Skin epidermis (tissue), 12 donors: Measurements from ENCODE around the gene RASL12.
"Not testable (repeated sequence)": the region's sequence is repeated elsewhere in the genome, so short reads cannot be mapped to it uniquely, and the experiment has no call there.

ENCODE experiments used
- H3K27ac ChIP-seq, 21 experiments: fragments of 200-600 bp; sonication (generic) in 11 of 21; one replicate each; pipeline ENCODE4 v1.5.0; 2020; ENCODE audit warnings: mild to moderate bottlenecking in 3 of 21, inconsistent platforms in 2 of 21, moderate library complexity in 2 of 21
- H3K4me3 ChIP-seq, 7 experiments: fragments of 200-600 bp; sonication (generic) in 2 of 7; one replicate each; pipeline ENCODE4 v1.5.0; 2020; ENCODE audit warnings: inconsistent platforms in 2 of 7, mild to moderate bottlenecking in 2 of 7, moderate library complexity in 1 of 7

The RASL12 gene

GRCh38 chr15:65077291-65077980 is 9.6 kb upstream of the RASL12 start:
- no peak overlapping the region for H3K4me3 ChIP-seq
- no peak overlapping the region for H3K27ac ChIP-seq

DNA sequence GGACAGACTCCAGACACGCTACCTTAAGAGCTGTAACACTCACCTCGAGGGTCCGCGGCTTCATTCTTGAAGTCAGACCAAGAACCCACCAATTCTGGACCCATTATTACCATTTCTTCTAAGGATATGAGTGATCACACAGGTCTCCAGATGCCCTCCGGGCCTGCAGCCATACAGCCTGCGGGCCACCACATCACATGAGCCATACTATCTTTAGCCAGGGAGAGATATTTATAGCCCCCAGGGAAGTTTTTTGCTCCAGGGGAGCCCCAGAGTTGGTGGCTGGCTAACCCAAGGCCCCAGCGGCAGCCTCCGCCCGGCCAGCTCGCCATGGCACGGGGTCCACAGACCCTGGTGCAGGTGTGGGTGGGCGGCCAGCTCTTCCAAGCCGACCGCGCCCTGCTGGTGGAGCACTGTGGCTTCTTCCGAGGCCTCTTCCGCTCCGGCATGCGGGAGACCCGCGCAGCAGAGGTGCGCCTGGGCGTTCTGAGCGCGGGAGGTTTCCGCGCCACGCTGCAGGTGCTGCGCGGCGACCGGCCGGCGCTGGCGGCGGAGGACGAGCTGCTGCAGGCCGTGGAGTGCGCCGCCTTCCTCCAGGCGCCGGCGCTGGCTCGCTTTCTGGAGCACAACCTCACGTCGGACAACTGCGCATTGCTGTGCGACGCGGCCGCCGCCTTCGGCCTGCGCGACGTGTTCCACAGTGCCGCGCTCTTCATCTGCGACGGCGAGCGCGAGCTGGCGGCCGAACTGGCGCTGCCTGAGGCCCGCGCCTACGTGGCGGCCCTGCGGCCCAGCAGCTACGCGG is 8.9 kb upstream of the RASL12 start, which contains the start of gene KBTBD13:
Gene KBTBD13, plus strand, starts transcription at position 261 of the 805 bp plus-strand sequence. Its CDS starts 70 bp downstream, at position 331.
- H3K4me3 ChIP-seq: no peak within 1 kb of the TSS
- H3K27ac ChIP-seq: no peak within 1 kb of the TSS

DNA sequence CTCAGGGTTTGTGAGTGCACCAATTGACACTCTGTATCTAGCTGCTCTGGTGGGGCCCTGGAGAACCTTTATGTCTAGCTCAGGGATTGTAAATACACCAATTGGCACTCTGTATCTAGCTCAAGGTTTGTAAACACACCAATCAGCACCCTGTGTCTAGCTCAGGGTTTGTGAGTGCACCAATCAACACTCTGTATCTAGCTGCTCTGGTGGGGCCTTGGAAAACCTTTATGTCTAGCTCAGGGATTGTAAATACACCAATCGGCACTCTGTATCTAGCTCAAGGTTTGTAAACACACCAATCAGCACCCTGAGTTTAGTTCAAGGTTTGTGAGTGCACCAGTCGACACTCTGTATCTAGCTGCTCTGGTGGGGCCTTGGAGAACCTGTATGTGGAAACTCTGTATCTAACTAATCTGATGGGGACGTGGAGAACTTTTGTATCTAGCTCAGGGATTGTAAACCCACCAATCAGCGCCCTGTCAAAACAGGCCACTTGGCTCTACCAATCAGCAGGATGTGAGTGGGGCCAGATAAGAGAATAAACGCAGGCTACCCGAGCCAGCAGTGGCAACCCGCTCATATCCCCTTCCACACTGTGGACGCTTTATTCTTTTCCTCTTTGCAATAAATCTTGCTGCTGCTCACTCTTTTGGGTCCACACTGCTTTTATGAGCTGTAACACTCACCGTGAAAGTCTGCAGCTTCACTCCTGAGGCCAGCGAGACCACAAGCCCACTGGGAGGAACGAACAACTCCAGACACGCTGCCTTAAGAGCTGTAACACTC is 8.0 kb upstream of the RASL12 start:
- not testable (repeated sequence) for H3K4me3 ChIP-seq, H3K27ac ChIP-seq

DNA sequence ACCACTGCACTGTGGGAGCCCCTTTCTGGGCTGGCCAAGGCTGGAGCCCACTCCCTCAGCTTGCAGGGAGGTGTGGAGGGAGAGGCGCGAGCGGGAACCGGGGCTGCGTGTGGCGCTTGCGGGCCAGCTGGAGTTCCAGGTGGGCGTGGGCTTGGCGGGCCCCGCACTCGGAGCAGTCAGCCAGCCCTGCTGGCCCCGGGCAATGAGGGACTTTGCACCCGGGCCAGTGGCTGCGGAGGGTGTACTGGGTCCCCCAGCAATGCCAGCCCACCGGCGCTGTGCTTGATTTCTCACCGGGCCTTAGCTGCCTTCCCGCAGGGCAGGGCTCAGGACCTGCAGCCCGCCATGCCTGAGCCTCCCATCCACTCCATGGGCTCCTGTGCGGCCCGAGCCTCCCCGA is 7.2 kb upstream of the RASL12 start:
- not testable (repeated sequence) for H3K4me3 ChIP-seq, H3K27ac ChIP-seq

DNA sequence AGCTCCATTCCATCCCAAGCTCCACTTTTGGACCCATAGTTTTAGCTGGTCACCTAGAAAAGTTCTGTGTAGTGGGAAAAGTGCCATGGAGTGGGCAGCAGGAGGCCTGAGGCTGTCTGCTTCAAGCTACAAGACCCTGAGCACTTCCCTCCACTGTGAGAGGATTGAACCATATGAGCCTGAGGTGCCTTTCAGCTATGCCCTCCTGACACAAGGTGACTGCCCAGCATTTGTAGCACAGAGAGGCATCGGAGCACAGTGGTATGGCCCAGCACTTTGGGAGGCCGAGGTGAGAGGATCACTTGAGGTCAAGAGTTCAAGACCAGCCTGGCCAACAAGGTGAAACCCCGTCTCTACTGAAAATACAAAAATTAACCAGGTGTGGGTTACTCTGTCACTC is 4.8 kb upstream of the RASL12 start:
- no peak overlapping the region for H3K4me3 ChIP-seq
- H3K27ac ChIP-seq: peak overlapping the region in 1 of 21 experiments; percentile 21

DNA sequence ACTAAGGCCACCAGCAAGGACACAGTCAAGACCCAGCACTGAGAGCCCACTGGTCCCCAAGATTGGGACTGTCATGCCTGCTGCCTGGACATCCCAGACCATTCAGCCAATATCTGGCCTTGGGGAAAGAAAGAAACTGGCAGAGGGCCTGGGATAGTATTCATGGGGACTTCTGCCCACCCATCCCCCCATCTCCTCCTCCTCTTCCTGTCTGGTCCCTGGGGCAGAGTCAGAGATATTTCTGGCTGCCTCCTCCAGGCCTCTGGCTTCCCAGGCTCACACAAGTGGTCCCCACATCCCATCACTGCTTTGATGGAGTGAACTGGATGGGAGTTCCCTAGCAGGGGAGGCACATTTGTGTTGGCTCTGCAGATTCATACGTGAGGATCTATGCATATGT is 4.2 kb upstream of the RASL12 start:
- H3K27ac ChIP-seq: peak overlapping the region in 1 of 21 experiments; percentile 36
- no peak overlapping the region for H3K4me3 ChIP-seq

- peak overlapping the region in 11 of 21 experiments; percentile 10 to 51 (median 29) for H3K27ac ChIP-seq
- no peak overlapping the region for H3K4me3 ChIP-seq
Measured at GRCh38 chr15:65071381-65071811, 3.6 kb upstream of the RASL12 start.

DNA sequence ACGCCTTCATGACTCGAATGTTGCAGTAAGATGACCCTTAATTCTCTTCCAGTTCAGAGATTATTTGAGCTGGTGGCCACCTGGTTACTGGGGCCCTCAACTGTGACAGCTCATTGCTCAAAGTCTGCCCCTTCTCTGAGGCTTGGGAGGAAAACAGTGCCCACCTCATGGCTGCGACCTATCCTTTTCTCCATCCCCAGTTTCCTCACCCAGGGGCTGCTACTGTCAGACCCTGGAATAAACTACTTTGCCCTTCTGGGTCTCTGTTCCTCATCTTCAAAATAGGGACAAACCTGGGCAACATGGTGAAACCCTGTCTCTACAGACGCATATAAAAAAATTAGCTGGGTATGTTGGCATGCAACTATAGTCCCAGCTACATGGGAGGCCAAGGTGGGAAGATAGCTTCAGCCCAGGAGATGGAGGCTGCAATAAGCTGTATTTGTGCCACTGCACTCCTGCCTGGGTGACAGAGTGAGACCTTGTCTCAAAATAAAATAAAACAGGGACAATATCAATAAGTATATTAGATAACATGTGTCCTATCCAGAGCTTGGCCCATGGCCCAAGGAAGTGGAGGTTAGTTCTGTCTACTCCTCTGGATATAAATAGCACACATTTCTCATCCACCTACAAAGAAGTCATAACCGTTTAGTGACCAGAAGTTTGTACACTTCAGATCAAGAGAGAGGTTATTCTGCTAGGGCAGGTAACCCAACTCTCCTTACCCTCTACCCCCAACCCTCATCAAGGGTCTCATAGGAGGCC is 2.2 kb upstream of the RASL12 start:
- Histone ChIP-seq H3K4me3 (no peak overlapping the region), H3K27ac (peak overlapping the region in 4 of 21 experiments; percentile 8 to 20 (median 17))

- Histone ChIP-seq H3K27ac (peak overlapping the region in 10 of 21 experiments; percentile 21 to 86 (median 66)), H3K4me3 (no peak overlapping the region)
Measured at GRCh38 chr15:65069179-65069578, 1.4 kb upstream of the RASL12 start.

DNA sequence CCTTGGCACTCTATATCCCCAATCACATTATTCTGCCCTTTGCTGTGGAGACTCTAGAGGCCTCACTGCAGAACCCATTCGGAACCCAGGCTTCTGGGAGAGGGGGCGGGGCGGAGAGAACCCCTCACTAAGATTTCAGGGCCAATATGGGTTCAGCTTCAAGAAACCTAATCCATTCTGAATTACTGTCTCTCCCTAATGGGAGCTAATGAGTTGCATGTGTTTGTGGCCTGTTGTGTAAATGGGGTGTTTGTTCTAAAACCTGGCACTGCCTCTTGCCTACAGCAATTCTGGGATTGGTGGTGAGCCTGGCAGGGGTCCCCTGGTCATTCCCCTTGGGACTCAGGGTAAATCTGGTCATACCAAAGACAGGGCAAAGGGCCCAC is 605 bp upstream of the RASL12 start:
- Histone ChIP-seq H3K27ac (peak overlapping the region in 18 of 21 experiments; percentile 7 to 87 (median 76)), H3K4me3 (peak overlapping the region in 4 of 7 experiments; percentile 29 to 46 (median 34))

DNA sequence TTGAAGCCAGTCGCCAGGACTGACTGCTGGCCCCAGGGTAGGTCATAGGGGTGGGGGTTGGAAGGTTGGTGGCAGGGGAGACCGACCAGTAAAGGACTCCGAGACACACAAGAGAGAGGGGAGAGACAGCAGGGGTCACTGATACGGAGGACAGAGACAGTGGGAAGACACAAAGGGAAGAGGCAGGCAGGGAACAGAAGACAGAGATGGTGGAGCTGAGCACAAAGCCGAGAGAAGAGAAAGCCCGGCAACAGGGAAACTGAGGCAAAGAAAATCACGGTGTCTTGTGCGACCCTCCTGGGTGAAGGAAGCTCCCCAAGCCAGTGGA is 510 bp downstream of the RASL12 start:
- Histone ChIP-seq H3K4me3 (peak overlapping the region; percentile 7 to 46 (median 29)), H3K27ac (peak overlapping the region in 19 of 21 experiments; percentile 24 to 87 (median 75))

GRCh38 chr15:65066635-65067316 is 1.0 kb downstream of the RASL12 start:
- H3K27ac ChIP-seq: peak overlapping the region in 16 of 21 experiments; percentile 38 to 87 (median 76)
- H3K4me3 ChIP-seq: peak overlapping the region; percentile 3 to 46 (median 29)

GRCh38 chr15:65066001-65066634 is 1.7 kb downstream of the RASL12 start:
- Histone ChIP-seq H3K27ac (peak overlapping the region in 6 of 21 experiments; percentile 15 to 86 (median 76)), H3K4me3 (peak overlapping the region in 2 of 7 experiments; percentile 29 to 46)

DNA sequence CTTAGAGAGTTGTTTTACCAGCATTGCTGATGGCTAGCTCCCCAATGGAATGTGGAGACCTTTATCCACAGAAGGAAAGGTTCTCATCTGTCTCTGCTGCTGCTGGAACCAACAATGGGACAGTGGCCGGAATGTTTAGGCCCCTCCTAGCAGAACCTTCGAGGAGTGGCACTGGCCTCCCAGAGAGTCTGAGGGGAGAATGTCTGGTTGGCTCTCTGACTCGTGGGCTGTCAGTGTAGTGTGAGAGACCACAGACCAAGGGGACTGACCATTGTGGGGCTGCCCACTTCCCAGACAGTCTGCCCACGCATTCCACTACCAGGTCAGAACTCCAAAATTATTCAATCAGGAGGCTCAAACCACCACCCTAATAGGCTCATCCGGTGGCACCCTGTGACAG is 5.1 kb downstream of the RASL12 start:
- no peak overlapping the region for H3K4me3 ChIP-seq
- H3K27ac ChIP-seq: peak overlapping the region in 2 of 21 experiments; percentile 17 to 29

DNA sequence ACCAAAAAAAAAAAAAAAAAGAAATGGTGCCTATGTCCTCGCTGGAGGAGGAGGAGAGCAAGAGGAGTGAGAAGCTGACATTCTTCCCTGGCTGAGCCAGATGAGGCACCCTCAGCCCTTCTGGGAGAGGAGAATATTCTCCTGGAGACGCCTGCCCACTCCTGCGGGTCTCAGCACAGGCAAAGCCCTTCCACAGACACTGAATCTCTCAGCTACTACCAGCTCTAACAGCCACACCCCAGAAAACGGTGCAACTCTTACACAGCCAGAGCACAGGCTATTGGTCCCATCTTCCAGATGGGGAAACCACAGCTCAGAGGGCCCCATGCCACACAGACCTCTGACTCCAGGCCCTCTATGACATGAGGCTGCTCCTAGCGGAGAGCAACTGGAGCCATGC is 5.7 kb downstream of the RASL12 start:
- H3K27ac ChIP-seq: peak overlapping the region in 3 of 21 experiments; percentile 50 to 61 (median 52)
- H3K4me3 ChIP-seq: no peak overlapping the region

DNA sequence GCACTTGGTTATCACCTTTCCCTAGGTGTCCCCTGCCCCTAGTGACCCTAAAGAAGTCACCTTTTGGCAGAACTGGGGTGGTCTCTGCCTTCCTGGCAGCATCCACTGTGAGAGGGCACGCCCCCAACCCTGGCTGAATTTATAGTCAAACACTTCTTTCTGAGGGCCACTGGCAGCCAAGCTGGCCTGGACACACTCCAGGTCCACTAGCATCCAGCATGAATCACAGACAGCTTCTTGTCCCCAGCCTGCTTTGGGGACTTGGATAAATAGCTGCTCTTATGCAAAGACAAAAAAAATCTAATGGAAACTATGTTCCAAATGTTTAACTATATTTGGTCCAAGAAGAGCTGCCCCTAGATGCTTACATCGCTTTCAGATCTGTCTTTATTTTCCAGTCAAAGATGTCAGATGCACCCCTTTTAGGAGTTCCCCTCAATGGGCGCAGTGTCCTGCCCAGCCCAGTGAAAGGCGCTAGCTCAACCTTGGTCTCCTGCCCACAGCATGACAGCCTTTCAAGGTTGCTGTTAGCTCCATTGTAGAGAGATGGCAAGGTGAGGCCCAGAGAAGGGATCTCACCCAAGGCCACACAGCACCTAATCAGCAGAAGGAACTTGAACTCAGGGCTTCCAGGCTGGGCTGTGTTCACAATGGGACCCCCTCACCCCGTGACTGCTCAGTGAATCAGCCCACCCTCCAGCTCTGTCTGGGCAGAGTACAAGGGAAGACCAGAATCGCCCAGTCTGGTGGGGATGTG is 7.0 kb downstream of the RASL12 start:
- no peak overlapping the region for H3K4me3 ChIP-seq
- peak overlapping the region in 6 of 21 experiments; percentile 34 to 61 (median 50) for H3K27ac ChIP-seq

- Histone ChIP-seq H3K27ac (no peak overlapping the region), H3K4me3 (no peak overlapping the region)
Measured at GRCh38 chr15:65059931-65060596, 7.7 kb downstream of the RASL12 start.
